ENCODE data around the gene TCF4.

The TCF4 gene

GRCh38 chr18:55346961-55347740 is 240.8 kb downstream of the TCF4 start:
- no peak for DNase-seq (ENCODE audit: low read depth)

DNA sequence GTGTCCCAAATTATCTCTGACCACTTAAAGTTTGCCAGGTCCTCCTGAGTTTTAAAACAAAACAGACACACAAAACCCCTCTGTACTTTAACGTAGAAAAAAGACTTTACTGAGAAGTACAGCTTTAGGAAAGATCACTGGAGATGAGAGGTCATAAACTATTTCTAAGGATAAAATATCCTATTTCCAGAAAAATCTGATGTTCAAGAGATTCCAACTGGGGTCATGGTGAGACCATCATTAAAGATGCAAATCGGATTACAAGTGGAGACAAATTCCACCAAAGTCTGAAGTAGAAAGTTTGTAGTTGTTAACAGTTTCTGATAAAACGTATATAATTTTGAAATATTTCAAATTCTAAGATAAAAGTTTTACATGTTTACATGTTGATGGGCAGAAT is 241.6 kb downstream of the TCF4 start:
- DNase-seq (ENCODE audit: low read depth) = no peak

DNA sequence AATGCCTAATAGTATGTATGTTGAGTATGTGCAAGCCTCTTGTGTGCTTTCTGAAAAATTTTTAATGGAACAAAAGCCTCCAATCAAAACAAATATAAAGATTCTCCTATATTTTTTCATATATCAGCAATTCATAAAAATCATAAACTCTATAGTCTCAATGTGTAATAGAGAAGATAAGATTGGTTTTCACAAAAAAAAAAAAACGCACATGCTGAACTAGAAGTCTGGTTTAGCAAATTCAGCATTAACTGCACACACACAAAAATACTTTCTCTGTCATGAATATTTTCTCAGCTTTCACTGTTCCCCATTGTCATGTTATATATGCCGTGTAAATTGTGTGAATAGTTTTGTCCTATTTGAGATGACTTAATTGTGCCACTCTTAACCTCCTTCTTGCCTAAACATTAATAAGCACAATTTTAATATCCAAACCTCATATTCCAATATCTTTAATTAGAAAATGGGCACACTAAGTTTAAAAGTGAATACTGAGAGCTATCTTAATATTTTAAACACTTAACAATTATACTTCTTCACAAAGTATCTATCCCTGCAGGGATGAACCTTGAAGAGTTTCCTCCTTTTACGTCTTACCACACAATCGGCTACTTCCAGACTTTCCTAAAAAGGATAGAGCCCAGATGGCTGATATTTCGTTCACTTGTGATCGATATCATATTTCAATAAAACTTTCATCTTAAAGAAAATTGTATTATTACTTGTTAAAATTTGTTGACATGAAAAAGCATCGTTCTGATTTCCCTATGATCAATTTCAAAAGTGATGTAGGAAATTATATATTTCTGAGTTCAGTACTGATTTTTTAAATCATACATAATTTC is 242.7 kb downstream of the TCF4 start:
- no peak for DNase-seq (ENCODE audit: low read depth)

GRCh38 chr18:55343396-55344073 is 244.5 kb downstream of the TCF4 start:
- no peak for DNase-seq (ENCODE audit: low read depth)

DNA sequence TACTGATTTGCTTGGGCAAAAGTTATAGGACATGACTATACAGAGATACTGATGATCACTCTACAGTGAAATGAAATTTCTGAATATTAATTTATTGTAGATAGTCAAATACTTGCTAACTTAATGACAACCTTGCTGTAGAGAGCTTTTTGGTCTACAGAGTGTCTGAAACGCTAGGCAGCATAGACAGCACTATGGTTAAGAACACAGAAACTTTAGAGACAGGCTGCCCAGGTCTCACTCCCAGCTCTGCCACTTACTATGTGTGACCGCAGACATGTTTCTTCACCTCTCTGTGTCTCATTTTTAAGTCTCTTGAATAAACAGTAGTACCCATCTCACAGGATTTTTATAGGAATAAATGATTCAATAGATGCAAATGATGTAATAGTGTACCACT is 247.0 kb downstream of the TCF4 start:
- no peak for DNase-seq (ENCODE audit: low read depth)

DNA sequence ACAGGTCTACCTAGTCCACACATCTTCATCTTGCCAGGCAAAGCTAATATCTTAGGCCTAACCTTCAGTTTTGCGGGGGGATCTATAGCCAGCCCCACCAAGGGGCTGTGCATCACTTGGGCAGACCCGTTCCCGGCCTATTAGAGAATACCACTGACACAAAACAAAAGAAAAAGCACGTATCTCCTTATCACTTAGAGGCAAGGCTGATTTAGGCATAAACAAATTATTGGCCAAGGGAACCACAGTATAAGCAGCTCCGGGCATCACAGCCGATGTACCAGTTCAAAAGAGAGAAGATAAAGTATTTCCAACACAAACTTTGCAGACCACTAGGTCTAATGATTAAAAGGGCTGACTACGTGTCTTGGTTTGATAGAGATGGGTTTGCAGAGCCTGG is 248.0 kb downstream of the TCF4 start:
- DNase-seq (ENCODE audit: low read depth) = no peak

DNA sequence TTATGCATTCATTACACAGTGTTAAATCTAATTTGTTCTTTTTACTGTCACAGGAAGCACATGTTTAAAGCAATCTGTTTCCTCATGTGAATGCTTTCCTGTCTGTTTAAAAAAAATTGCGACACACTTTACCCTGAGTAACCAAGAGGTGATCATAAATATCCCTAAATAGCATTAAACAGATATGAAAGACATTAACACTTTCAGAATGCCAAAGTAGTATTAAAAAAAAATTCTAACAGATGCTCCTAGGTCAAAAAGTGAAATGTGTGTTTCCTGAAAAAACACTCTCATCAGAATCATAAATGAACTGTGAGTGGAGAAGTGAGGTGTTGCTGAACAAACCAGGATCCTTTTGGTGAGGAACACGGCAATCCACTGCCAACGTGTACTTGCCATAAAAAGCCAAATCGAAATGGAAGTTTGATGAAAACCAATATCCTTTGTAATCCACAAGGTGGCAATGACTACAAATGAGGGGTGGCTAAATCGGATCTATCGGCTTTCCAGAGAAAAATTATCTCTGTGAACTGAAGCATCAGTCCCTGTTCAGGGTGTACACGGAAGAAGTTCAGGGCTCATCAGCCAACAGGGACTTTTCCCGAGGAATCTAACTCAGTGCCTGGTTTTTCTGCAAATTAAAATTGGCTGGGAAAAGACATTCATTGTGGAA is 248.9 kb downstream of the TCF4 start:
- no peak for DNase-seq (ENCODE audit: low read depth)

- no peak for DNase-seq (ENCODE audit: low read depth)
Measured at GRCh38 chr18:55337908-55338521, 250.0 kb downstream of the TCF4 start.

DNA sequence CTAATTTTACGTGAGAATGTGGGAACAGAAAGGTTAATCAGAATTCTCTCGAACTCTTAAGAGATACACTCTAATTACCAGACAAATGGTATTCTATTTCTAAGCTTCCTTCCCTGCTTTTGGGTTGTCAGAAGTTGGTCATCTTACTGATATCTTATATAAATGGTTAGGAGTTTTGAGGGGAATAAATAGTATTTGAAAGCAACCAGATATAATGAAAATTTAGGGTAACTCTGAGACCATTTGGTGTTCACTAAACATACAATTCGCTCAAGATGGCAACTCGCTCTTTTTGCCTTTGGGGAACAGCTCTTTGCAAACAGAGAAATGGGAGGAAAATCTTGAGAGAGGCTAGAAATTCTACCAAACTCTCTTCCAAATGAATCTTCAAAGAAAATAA is 250.9 kb downstream of the TCF4 start:
- DNase-seq (ENCODE audit: low read depth) = no peak

GRCh38 chr18:55336438-55337100 is 251.4 kb downstream of the TCF4 start:
- no peak for DNase-seq (ENCODE audit: low read depth)

GRCh38 chr18:55334875-55335274 is 253.1 kb downstream of the TCF4 start:
- no peak for DNase-seq (ENCODE audit: low read depth)

DNA sequence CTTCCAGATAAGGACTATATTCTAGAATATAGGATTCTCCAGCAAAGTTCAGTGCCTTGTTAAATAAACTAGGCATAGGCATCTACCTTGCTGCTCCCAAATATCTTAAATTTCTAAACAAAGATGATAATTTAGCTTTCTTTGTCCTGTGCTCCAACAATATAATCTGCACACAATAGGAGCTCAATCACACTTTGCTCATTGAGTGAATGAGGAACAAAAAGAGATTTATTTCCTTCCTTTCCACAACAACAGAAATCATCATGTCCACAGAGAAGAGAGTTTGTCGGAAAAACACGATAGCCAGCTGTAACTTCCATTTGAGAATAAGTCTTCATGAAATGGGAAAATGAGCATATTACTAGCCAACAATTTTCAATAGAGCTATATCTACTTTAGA is 256.7 kb downstream of the TCF4 start:
- DNase-seq (ENCODE audit: low read depth) = no peak

DNA sequence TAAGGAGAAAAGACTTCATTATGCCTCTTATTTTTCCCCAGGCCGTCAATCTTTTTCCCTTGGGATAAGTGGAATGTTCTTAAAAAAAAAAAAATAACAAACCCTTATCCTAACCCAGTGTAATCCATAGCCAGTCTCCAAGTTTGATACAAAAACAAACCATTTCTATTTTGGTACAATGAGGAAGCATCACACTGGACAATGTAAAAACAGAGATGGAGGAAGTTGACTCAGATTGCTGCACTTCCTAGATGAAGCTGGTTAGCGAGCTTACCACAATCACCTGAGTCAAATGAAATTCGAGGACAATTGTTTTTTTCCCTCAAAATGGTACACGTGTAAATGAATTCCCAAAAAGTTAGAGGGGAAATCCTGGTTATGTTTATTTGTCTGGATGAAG is 259.7 kb downstream of the TCF4 start:
- no peak for DNase-seq (ENCODE audit: low read depth)

DNA sequence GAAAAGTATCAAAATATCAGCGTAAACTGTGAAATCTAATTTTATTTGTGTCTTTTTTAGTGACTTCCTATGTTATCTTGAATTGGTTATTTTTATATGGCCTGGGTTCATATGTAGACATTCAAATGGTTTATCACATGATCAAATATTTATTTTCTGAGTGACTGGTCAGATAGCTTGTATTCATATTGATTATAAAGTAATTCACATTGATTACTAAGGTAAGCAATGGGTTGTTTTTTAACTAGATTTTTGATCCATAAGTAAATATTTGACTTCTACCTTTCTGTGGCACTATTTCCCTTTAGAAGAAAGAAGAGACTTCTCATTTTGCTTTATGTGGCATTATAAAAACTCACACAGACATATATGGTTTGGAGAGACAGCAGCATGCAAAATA is 260.5 kb downstream of the TCF4 start:
- no peak for DNase-seq (ENCODE audit: low read depth)

GRCh38 chr18:55326134-55326533 is 261.9 kb downstream of the TCF4 start:
- DNase-seq (ENCODE audit: low read depth) = no peak

DNA sequence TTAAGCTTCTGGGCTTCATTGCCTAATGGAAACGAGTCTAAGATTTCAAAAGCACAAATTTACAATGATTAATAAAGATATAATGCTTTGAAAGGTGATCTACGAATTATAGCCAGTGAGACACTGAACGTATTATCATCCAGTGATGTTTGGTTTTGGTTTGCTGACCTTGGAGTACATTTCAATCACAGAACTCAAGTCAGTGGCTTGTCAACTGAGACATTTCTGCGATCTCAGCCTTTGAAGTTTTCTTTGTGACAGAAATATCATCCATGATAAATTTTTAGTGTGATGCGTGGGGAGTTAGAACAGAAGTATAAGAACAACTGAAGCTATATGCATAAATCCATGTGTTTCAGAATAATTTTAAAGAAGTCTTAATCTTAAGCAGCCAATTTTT is 263.8 kb downstream of the TCF4 start:
- DNase-seq (ENCODE audit: low read depth) = no peak

DNA sequence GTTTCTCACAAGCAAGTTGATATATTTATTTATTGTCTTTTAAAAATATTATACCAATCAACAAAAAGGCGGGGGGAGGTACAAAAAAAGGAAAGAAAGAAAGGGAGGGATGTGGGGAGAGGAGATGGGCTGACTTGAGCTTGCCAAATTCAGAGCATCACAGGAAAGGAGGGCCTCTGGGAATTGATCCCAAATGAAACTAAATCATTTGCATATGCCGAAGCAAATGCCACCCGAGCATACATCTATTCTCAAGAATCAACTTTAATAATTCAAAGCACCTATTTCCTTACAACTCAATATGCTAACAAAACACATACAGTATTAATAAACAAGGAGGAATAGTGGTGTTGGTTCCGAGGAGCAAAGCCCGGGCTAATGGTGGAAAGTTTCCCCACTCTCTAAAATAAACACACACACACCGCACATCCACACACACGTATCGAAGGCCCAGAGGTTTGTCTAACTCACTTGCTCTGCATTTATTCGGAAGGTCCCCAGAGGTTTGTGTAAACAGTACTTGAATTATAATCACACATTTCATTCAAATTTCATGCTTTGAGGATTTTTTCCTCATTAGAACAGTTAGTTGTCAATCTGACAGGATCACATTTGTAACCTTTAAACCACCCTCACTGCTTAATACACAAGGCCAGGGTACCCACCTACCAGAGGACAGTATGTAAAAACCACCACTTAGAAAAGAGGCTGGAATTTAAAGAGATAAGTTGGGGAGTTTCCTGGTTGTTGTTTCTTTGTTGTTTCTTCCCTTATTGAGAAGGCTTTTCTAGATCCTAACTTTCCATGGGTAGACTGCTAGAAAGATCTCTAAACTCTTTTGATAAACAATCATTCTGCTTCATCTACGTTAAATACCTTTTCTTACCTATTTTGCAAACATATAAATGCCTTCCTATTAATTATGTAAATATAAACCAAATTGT is 264.7 kb downstream of the TCF4 start:
- no peak for DNase-seq (ENCODE audit: low read depth)

- DNase-seq (ENCODE audit: low read depth) = no peak
Measured at GRCh38 chr18:55322178-55322735, 265.7 kb downstream of the TCF4 start.

DNA sequence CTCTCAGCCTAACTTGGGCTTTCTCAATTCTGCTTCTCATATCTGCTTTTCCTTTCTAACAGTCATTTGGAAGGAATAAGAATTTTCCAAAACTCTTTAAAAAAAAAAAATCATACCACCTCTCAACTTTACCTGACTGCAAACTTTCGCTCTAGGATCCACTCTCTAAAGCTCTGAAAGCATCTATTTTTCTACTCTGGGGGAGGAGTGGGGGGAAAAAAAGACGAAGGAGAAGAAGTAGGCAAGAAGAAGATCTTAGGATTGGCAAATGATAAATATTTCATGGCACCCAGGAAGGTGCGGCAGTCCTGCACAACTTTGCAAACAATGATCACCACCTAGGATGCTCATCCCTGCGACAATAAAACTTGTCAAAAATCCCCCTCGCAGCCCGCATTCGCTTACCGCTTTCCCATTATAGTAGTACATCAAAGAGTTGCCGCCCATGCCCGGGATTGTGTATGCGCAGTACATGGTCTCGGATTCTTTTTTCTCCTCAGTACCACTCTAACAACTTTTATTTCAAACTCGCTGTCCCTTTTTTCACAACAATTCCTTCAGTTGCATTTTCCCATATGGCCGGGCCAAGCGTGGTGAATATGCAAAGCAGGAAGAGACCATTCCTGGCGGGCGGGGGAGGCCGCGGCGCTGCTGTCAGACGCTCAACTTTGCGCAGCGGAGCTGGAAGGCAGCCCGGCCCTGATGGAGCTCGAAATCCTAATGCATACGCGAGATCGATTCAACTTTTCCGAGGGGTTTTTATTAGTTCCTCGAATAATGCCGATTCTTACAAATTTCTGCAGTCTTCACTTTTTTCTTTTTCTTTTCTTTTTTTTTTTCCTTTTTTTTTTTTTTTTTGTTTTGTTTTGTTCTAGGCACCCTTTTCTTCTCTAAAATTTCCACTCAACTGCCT is 266.5 kb downstream of the TCF4 start:
- DNase-seq (ENCODE audit: low read depth) = peak; percentile 5

All from activated T-cell treated with anti-CD3 and anti-CD28 coated beads for 1 hour (primary cell).